ENCODE data around the gene METAP1D.
A peak's percentile ranks its signal among the peaks of the same experiment; 100 is the strongest.

The METAP1D gene

GRCh38 chr2:172080641-172081220, 81.0 kb downstream of the METAP1D start:
- DNase-seq (ENCODE audit: low spot score), result no peak

GRCh38 chr2:172081221-172082022, 81.7 kb downstream of the METAP1D start:
- DNase-seq (ENCODE audit: low spot score), result no peak

- DNase-seq (ENCODE audit: low spot score), result no peak
Measured at GRCh38 chr2:172082105-172082943, 82.6 kb downstream of the METAP1D start.

- DNase-seq (ENCODE audit: low spot score), result no peak
Measured at GRCh38 chr2:172082944-172083627, 83.3 kb downstream of the METAP1D start.

GRCh38 chr2:172083628-172084394, 84.1 kb downstream of the METAP1D start:
- no peak for DNase-seq (ENCODE audit: low spot score)

GRCh38 chr2:172084395-172084644, 84.6 kb downstream of the METAP1D start:
- DNase-seq (ENCODE audit: low spot score), result no peak

- peak; percentile 47 for DNase-seq (ENCODE audit: low spot score)
Measured at GRCh38 chr2:172084645-172085459, 85.1 kb downstream of the METAP1D start.

GRCh38 chr2:172085460-172086159, 85.9 kb downstream of the METAP1D start, which contains the start of gene DLX1:
Gene DLX1 (plus strand): TSS chr2:172085507. CDS start chr2:172085678, 171 bp downstream.
- DNase-seq (ENCODE audit: low spot score), result no peak

GRCh38 chr2:172086241-172087206, 86.8 kb downstream of the METAP1D start:
- no peak for DNase-seq (ENCODE audit: low spot score)

GRCh38 chr2:172087207-172087779, 87.5 kb downstream of the METAP1D start:
- DNase-seq (ENCODE audit: low spot score), result no peak

GRCh38 chr2:172087780-172088244, 88.1 kb downstream of the METAP1D start:
- no peak for DNase-seq (ENCODE audit: low spot score)

- no peak for DNase-seq (ENCODE audit: low spot score)
Measured at GRCh38 chr2:172088245-172089004, 88.7 kb downstream of the METAP1D start.

GRCh38 chr2:172089005-172089504, 89.3 kb downstream of the METAP1D start:
- no peak for DNase-seq (ENCODE audit: low spot score)

- DNase-seq (ENCODE audit: low spot score), result no peak
Measured at GRCh38 chr2:172089633-172090032, 89.9 kb downstream of the METAP1D start.

- no peak for DNase-seq (ENCODE audit: low spot score)
Measured at GRCh38 chr2:172090044-172090961, 90.5 kb downstream of the METAP1D start.

GRCh38 chr2:172091000-172091641, 91.4 kb downstream of the METAP1D start:
- no peak for DNase-seq (ENCODE audit: low spot score)
